Astrocyte of the hippocampus (primary cell): ENCODE measurements around the gene ANKEF1.

Source experiments
- DNase-seq: peaks from one replicate; pipeline ENCODE4 v3.0.0; 2011; ENCODE audit warnings: low read depth, low spot score

ANKEF1 gene

GRCh38 chr20:10080574-10080973 is 45.8 kb downstream of the ANKEF1 start:
- no peak for DNase-seq

DNA sequence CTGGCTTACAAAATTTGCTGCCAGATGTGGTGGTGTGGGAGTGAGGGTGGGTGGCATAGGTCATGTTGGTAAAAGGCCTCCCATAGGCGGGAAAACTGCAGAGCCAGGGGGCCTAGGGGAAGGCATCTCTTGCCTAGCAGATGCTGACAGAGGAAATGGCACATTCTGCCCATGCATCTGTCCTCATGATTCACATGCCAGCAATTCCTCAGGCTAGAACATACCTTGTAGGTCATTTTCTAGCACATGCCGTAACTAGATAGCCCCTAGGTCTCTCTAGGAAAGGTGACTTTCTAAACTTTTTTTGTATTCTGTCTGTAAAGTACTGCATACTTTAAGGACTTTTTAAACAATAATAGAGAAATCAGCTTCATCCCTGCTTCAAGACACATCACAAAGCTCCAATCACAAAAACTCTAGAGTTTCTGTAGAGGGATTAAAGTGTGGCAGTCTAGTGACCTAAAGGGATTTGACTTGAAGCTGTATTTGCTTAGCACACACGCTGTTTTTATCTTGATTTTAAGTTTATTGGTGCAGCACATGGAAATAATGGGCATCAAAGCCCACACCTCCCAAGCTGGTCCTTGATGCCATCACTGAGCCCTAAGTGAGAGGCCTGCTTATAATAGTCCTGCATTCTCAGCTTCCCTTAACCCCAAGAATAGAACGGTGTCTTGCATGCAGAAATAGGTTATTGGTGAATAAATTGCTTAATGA is 55.2 kb downstream of the ANKEF1 start:
- DNase-seq: no peak

DNA sequence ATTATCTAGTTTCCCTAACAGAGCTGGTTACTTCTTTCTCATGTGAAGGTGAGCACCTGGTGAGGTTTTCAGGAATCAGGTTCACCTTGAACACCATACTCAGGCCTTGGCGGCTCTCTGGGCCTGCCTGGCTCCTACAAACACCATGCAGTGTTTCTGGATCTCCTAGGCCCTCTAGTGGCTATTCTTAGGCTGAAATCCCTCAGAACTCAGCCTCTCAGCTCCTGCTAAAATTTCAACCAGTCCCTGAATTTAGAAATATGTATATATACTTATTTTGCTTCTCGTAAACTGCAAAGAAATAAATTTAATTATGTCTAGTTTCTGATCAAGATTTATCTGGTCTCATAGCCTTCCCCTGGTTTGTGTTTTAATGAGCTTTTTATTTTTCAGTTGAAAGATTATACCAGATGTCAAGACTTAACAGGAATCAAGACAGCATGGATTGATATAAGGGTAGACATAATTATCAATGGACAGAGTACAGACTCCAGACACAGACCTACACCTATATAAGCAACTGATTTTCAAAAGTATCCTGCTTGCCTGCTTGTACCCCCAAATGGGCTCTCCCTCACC is 55.9 kb downstream of the ANKEF1 start:
- peak; percentile 74 for DNase-seq

GRCh38 chr20:10093087-10093591 is 58.4 kb downstream of the ANKEF1 start:
- peak; percentile 79 for DNase-seq

DNA sequence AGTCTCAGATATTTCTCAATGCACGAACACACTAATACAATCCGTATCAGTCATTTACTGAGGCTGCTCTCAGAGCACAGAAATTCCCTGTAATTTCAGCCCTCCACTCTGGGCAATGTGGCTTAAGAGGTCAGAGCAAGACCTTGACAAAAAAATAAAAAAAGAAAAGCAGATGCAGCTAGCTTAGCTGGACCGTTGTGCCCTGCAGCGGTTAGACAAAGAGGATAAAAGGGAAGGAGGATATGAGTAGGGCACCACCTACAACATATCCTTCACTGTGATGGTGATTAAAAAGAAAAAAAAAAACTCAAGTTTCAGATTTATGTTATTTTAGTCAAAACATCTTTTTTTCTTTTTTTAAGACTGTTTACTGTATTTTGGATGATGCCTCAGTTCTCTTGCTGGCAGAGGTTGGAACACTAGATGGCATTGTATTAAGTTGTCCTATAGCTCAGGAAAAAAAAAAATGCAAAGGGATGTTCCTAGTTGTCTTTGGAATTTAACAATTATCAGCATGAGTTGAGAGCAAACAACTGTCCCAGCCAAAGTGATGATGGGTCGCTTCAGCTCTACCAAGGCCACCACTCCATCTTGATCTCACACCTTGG is 59.9 kb downstream of the ANKEF1 start:
- DNase-seq: no peak

- no peak for DNase-seq
Measured at GRCh38 chr20:10096790-10097189, 62.0 kb downstream of the ANKEF1 start.

- DNase-seq: no peak
Measured at GRCh38 chr20:10105046-10105445, 70.3 kb downstream of the ANKEF1 start.
